Left renal cortex interstitium (tissue), 4 donors: ENCODE measurements around the gene CXCR6. TPM values are rescaled to one million over a fixed set of nuclear protein-coding genes. Genes with fewer than 3 reads are reported as not detected.
A peak's percentile ranks its signal among the peaks of the same experiment; 100 is the strongest.

Experiments used
- DNase-seq, 4 donors: peaks; one replicate each; pipeline ENCODE4 v3.0.0-alpha.2; 2013; ENCODE audit warnings: low read depth in 4 of 4, low spot score in 2 of 4, missing footprints in 1 of 4
- polyA plus RNA-seq, 4 donors: library from polyadenylated mRNA; unstranded; fragments of 120-200 nt; gene quantifications; one replicate each; pipeline ENCODE4 v1.2.1, GENCODE V29; 2013; ENCODE audit not compliant: insufficient read length in 4 of 4

The CXCR6 gene
- polyA plus RNA-seq, 4 donors = 0.14 to 1.1 (median 0.30) TPM

GRCh38 chr3:45921158-45922038 lies 21.9 kb upstream of the CXCR6 start:
- DNase-seq = no peak

- no peak for DNase-seq
Measured at GRCh38 chr3:45922039-45922326, 21.3 kb upstream of the CXCR6 start.

- no peak for DNase-seq
Measured at GRCh38 chr3:45922950-45923590, 20.2 kb upstream of the CXCR6 start.

- no peak for DNase-seq
Measured at GRCh38 chr3:45923755-45924154, 19.5 kb upstream of the CXCR6 start.

GRCh38 chr3:45927881-45928280 lies 15.4 kb upstream of the CXCR6 start:
- no peak for DNase-seq

GRCh38 chr3:45929042-45929679 lies 14.1 kb upstream of the CXCR6 start:
- DNase-seq = no peak

- DNase-seq = no peak
Measured at GRCh38 chr3:45931496-45931895, 11.8 kb upstream of the CXCR6 start.

GRCh38 chr3:45932112-45932511 lies 11.2 kb upstream of the CXCR6 start:
- DNase-seq = no peak

GRCh38 chr3:45933591-45933990 lies 9.7 kb upstream of the CXCR6 start:
- DNase-seq = peak in 1 of 4 donors; percentile 6

- no peak for DNase-seq
Measured at GRCh38 chr3:45936261-45936660, 7.0 kb upstream of the CXCR6 start.

- no peak for DNase-seq
Measured at GRCh38 chr3:45937206-45938042, 5.8 kb upstream of the CXCR6 start.

- DNase-seq = no peak
Measured at GRCh38 chr3:45938043-45938435, 5.2 kb upstream of the CXCR6 start.

- DNase-seq = peak; percentile 56 to 83 (median 70)
Measured at GRCh38 chr3:45938864-45939263, 4.4 kb upstream of the CXCR6 start.

GRCh38 chr3:45939341-45939771 lies 3.9 kb upstream of the CXCR6 start:
- DNase-seq = no peak

GRCh38 chr3:45940004-45940780 lies 3.1 kb upstream of the CXCR6 start:
- no peak for DNase-seq

- DNase-seq = no peak
Measured at GRCh38 chr3:45940781-45941365, 2.4 kb upstream of the CXCR6 start.

- no peak for DNase-seq
Measured at GRCh38 chr3:45942051-45942825, 1.0 kb upstream of the CXCR6 start.

- no peak for DNase-seq
Measured at GRCh38 chr3:45944830-45945620, 1.8 kb downstream of the CXCR6 start.
